K562 (cell line): ENCODE results near the gene NEK1.

Source experiments
- JUN ChIP-seq, 2 experiments: sonication (generic) in 1 of 2; formaldehyde crosslinking in 1 of 2; IDR thresholded peaks; 2 replicates each; pipeline versions ENCODE4 v1.6.1 to v1.8.0; 2012 to 2022; ENCODE audit warnings: borderline replicate concordance in 2 of 2, mild to moderate bottlenecking in 2 of 2, improper control_type of control experiment in 1 of 2, low read depth in 1 of 2, low read length in 1 of 2, missing genetic modification reagents in 1 of 2
- MTA1 ChIP-seq: fragments of 450-650 bp; IDR thresholded peaks from 2 replicates; pipeline ENCODE4 v1.6.1; 2017; ENCODE audit warnings: borderline replicate concordance
- POLR2A ChIP-seq: fragments of 450-650 bp; conservative IDR thresholded peaks from 2 replicates; pipeline ENCODE4 v1.6.1; 2016
- POU5F1 ChIP-seq: fragments of 150-350 bp; IDR thresholded peaks from 2 replicates; pipeline ENCODE4 v1.6.1; 2014; ENCODE audit warnings: borderline replicate concordance, low read length, low read depth, mild to moderate bottlenecking; ENCODE audit not compliant: partially characterized antibody
- TF ChIP-seq, protein P1 (sequence below), 2 experiments: fragments of 450-650 bp; IDR thresholded peaks; 2 replicates each; pipeline ENCODE4 v1.6.1; 2016; ENCODE audit warnings: mild to moderate bottlenecking in 2 of 2, borderline replicate concordance in 1 of 2, low read depth in 1 of 2, moderate library complexity in 1 of 2
- TF ChIP-seq, protein P2 (sequence below): fragments of 450-650 bp; IDR thresholded peaks from 2 replicates; pipeline ENCODE4 v1.6.1; 2018; ENCODE audit warnings: mild to moderate bottlenecking, low read depth; ENCODE audit not compliant: partially characterized antibody
- TF ChIP-seq, protein P3 (sequence below): sonication (generic); formaldehyde crosslinking; IDR thresholded peaks from 2 replicates; pipeline ENCODE4 v1.8.0; 2022; ENCODE audit warnings: missing genetic modification reagents, mild to moderate bottlenecking, borderline replicate concordance
- TF ChIP-seq, protein P4 (sequence below): sonication (generic); formaldehyde crosslinking; IDR thresholded peaks from 2 replicates; pipeline ENCODE4 v1.8.1; 2023; ENCODE audit warnings: mild to moderate bottlenecking, missing genetic modification reagents
- TF ChIP-seq, protein P5 (sequence below): fragments of 450-650 bp; formaldehyde crosslinking; IDR thresholded peaks from 2 replicates; pipeline ENCODE4 v1.4.0; 2020; ENCODE audit warnings: mild to moderate bottlenecking, moderate library complexity

DNA sequence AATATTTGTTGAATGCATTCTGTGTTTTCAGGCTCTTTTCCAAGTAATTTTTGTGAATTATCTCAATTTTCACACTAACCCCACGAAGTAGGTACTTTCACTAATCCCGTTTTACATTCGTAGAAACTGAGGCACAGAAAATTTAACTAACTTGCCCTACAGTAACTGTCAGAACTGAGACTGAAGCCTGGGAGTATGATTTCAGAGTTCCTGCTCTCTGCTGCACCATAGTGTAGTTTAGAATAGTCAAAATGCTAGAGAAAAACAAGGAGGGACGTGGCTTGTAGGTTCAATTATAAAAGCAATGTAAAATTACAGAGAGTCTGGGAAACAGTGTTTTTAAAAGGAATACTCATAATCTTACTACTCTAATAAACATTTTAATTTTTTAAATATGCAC, 10.2 kb upstream of the NEK1 start:
- TF ChIP-seq, protein P1, sequence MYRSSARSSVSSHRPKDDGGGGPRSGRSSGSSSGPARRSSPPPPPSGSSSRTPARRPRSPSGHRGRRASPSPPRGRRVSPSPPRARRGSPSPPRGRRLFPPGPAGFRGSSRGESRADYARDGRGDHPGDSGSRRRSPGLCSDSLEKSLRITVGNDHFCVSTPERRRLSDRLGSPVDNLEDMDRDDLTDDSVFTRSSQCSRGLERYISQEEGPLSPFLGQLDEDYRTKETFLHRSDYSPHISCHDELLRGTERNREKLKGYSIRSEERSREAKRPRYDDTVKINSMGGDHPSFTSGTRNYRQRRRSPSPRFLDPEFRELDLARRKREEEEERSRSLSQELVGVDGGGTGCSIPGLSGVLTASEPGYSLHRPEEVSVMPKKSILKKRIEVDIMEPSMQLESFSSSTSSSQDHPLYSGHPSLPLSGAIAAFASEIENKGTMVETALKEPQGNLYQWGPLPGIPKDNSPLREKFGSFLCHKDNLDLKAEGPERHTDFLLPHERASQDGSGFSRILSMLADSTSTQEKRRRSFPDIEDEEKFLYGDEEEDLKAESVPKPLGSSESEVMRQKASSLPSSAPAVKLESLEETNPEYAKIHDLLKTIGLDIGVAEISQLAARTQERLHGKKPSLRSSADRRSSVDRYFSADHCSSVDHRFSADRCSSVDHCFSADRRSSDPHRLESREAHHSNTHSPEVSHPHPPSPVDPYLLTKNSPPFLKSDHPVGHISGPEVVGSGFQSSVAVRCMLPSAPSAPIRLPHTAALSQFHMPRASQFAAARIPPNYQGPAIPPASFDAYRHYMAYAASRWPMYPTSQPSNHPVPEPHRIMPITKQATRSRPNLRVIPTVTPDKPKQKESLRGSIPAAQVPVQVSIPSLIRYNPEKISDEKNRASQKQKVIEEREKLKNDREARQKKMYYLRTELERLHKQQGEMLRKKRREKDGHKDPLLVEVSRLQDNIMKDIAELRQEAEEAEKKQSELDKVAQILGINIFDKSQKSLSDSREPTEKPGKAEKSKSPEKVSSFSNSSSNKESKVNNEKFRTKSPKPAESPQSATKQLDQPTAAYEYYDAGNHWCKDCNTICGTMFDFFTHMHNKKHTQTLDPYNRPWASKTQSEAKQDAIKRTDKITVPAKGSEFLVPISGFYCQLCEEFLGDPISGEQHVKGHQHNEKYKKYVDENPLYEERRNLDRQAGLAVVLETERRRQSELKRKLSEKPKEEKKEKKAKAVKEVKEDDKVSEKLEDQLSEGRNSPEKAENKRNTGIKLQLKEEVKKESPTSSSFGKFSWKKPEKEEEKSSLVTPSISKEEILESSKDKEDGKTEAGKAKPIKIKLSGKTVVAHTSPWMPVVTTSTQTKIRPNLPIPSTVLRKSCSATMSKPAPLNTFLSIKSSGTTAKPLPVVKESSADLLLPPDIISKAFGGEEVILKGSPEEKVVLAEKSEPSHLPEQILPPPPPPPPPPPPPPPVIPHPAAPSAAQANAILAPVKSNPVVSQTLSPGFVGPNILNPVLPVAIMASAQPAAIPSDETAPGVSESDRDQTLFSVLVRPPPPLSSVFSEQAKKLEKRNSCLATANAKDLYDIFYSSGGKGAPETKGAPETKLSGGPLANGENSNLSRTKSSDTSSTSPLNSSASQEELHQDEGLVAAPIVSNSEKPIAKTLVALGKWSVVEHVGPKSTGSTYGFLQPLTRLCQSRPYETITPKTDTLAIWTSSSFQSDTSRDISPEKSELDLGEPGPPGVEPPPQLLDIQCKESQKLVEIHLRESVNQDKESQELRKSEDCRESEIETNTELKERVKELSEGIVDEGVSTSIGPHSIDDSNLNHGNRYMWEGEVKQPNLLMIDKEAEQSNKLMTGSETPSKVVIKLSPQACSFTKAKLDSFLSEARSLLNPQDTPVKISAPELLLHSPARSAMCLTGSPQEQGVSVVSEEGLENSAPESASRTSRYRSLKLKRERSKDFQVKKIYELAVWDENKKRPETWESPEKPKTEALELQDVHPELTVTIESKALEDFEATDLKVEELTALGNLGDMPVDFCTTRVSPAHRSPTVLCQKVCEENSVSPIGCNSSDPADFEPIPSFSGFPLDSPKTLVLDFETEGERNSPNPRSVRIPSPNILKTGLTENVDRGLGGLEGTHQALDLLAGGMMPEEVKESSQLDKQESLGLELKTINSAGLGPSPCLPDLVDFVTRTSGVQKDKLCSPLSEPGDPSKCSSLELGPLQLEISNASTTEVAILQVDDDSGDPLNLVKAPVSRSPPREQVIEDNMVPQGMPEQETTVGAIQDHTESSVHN (IDR thresholded peaks at IDR 0.05; ENCODE audit: borderline replicate concordance in 1 of 2, low read depth in 1 of 2), result no peak
- TF ChIP-seq MTA1 (no peak), POU5F1 (no peak), POLR2A (no peak), JUN (IDR thresholded peaks at IDR 0.05; ENCODE audit: borderline replicate concordance, low read depth, low read length) (no peak), JUN (CRISPR knock-in tag; IDR thresholded peaks at IDR 0.05; ENCODE audit: borderline replicate concordance) (no peak)
- TF ChIP-seq, protein P2, sequence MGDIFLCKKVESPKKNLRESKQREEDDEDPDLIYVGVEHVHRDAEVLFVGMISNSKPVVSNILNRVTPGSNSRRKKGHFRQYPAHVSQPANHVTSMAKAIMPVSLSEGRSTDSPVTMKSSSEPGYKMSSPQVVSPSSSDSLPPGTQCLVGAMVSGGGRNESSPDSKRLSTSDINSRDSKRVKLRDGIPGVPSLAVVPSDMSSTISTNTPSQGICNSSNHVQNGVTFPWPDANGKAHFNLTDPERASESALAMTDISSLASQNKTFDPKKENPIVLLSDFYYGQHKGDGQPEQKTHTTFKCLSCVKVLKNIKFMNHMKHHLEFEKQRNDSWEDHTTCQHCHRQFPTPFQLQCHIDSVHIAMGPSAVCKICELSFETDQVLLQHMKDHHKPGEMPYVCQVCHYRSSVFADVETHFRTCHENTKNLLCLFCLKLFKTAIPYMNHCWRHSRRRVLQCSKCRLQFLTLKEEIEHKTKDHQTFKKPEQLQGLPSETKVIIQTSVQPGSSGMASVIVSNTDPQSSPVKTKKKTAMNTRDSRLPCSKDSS, result no peak
- TF ChIP-seq, protein P3, sequence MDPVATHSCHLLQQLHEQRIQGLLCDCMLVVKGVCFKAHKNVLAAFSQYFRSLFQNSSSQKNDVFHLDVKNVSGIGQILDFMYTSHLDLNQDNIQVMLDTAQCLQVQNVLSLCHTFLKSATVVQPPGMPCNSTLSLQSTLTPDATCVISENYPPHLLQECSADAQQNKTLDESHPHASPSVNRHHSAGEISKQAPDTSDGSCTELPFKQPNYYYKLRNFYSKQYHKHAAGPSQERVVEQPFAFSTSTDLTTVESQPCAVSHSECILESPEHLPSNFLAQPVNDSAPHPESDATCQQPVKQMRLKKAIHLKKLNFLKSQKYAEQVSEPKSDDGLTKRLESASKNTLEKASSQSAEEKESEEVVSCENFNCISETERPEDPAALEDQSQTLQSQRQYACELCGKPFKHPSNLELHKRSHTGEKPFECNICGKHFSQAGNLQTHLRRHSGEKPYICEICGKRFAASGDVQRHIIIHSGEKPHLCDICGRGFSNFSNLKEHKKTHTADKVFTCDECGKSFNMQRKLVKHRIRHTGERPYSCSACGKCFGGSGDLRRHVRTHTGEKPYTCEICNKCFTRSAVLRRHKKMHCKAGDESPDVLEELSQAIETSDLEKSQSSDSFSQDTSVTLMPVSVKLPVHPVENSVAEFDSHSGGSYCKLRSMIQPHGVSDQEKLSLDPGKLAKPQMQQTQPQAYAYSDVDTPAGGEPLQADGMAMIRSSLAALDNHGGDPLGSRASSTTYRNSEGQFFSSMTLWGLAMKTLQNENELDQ, result no peak
- TF ChIP-seq, protein P4, sequence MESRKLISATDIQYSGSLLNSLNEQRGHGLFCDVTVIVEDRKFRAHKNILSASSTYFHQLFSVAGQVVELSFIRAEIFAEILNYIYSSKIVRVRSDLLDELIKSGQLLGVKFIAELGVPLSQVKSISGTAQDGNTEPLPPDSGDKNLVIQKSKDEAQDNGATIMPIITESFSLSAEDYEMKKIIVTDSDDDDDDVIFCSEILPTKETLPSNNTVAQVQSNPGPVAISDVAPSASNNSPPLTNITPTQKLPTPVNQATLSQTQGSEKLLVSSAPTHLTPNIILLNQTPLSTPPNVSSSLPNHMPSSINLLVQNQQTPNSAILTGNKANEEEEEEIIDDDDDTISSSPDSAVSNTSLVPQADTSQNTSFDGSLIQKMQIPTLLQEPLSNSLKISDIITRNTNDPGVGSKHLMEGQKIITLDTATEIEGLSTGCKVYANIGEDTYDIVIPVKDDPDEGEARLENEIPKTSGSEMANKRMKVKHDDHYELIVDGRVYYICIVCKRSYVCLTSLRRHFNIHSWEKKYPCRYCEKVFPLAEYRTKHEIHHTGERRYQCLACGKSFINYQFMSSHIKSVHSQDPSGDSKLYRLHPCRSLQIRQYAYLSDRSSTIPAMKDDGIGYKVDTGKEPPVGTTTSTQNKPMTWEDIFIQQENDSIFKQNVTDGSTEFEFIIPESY (CRISPR knock-in tag), result no peak
- TF ChIP-seq, protein P5, sequence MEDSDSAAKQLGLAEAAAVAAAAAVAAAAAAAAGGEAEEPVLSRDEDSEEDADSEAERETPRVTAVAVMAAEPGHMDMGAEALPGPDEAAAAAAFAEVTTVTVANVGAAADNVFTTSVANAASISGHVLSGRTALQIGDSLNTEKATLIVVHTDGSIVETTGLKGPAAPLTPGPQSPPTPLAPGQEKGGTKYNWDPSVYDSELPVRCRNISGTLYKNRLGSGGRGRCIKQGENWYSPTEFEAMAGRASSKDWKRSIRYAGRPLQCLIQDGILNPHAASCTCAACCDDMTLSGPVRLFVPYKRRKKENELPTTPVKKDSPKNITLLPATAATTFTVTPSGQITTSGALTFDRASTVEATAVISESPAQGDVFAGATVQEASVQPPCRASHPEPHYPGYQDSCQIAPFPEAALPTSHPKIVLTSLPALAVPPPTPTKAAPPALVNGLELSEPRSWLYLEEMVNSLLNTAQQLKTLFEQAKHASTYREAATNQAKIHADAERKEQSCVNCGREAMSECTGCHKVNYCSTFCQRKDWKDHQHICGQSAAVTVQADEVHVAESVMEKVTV (CRISPR knock-in tag), result no peak
